8988T (cell line): ENCODE data around the gene RNF14.

Experiments used
- DNase-seq: peaks from one replicate; pipeline ENCODE4 v3.0.0; 2011

Gene RNF14

GRCh38 chr5:141982626-141983025 lies 13.7 kb downstream of the RNF14 start:
- no peak for DNase-seq

- DNase-seq: no peak
Measured at GRCh38 chr5:141986072-141986471, 17.2 kb downstream of the RNF14 start.

- no peak for DNase-seq
Measured at GRCh38 chr5:141989720-141990119, 20.8 kb downstream of the RNF14 start.

GRCh38 chr5:141992349-141992963 lies 23.6 kb downstream of the RNF14 start:
- DNase-seq: no peak

- no peak for DNase-seq
Measured at GRCh38 chr5:141994511-141995136, 25.7 kb downstream of the RNF14 start.

- DNase-seq: no peak
Measured at GRCh38 chr5:141995656-141996055, 26.8 kb downstream of the RNF14 start.

GRCh38 chr5:141997358-141997960 lies 28.6 kb downstream of the RNF14 start:
- no peak for DNase-seq

- DNase-seq: no peak
Measured at GRCh38 chr5:142000173-142000572, 31.3 kb downstream of the RNF14 start.

- no peak for DNase-seq
Measured at GRCh38 chr5:142000704-142001484, 32.0 kb downstream of the RNF14 start.

- no peak for DNase-seq
Measured at GRCh38 chr5:142003266-142003800, 34.4 kb downstream of the RNF14 start.

GRCh38 chr5:142006363-142007236 lies 37.7 kb downstream of the RNF14 start:
- DNase-seq: no peak

GRCh38 chr5:142007237-142007544 lies 38.3 kb downstream of the RNF14 start:
- DNase-seq: no peak

GRCh38 chr5:142008813-142009212 lies 39.9 kb downstream of the RNF14 start:
- no peak for DNase-seq

- no peak for DNase-seq
Measured at GRCh38 chr5:142009886-142010285, 41.0 kb downstream of the RNF14 start.

GRCh38 chr5:142011572-142012185 lies 42.8 kb downstream of the RNF14 start:
- DNase-seq: no peak

GRCh38 chr5:142012186-142012785 lies 43.4 kb downstream of the RNF14 start:
- DNase-seq: peak; percentile 53

GRCh38 chr5:142012792-142013388 lies 44.0 kb downstream of the RNF14 start, which contains the start of gene GNPDA1:
Gene GNPDA1, minus strand, starts transcription at chr5:142013027. Its CDS starts 992 bp downstream, at chr5:142012035.
- peak; percentile 77 for DNase-seq

- no peak for DNase-seq
Measured at GRCh38 chr5:142013734-142014521, 45.0 kb downstream of the RNF14 start.

- no peak for DNase-seq
Measured at GRCh38 chr5:142014911-142015584, 46.1 kb downstream of the RNF14 start.
